Measurements from ENCODE around the gene IER2. TPM values are rescaled to one million over a fixed set of nuclear protein-coding genes. Genes with fewer than 3 reads are reported as not detected.
"Not testable (repeated sequence)": the region's sequence is repeated elsewhere in the genome, so short reads cannot be mapped to it uniquely, and the experiment has no call there.

The IER2 gene
- polyA plus RNA-seq, 4 donors, result 50.6 to 480 (median 68.7) TPM

GRCh38 chr19:13189600-13189999 lies 39.4 kb downstream of the IER2 start:
- DNase-seq (ENCODE audit: low read depth in 4 of 4, low spot score in 3 of 4), result no peak

DNA sequence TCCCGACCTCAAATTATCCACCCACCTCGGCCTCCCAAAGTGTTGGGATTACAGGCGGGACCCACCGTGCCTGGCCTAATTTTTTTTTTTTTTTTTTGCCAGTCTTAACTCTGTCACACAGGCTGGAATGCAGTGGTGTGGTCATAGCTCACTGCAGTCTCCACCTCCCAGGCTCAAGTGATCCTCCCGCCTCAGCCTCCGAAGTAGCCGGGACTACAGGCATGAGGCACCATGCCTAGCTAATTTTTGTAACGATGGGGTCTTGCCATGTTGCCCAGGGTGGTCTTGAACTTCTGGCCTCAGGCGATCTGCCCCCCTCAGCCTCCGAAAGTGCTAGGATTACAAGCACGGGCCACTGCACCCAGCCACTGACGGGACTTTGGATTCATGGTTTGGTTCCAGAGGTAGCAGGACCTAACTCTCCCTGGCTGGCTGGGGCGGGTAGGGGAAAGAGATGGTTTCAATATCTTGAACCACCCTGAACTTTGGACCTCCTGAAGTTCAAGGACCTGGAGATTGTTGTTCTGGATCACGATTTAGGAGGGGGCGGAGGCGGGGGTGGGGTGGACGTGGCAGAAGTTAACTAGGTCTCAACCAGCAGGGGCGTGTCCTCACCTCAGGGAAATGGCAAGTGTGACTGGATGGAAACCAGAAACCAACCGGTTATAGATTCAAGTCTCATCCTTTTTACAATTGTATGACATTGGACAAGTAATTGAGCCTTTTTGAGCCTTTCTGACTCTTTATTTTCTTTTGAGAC lies 40.8 kb downstream of the IER2 start:
- DNase-seq (ENCODE audit: low read depth in 4 of 4, low spot score in 3 of 4), result no peak

- no peak for DNase-seq (ENCODE audit: low read depth in 4 of 4, low spot score in 3 of 4)
Observed at GRCh38 chr19:13195678-13196077, 45.5 kb downstream of the IER2 start.

DNA sequence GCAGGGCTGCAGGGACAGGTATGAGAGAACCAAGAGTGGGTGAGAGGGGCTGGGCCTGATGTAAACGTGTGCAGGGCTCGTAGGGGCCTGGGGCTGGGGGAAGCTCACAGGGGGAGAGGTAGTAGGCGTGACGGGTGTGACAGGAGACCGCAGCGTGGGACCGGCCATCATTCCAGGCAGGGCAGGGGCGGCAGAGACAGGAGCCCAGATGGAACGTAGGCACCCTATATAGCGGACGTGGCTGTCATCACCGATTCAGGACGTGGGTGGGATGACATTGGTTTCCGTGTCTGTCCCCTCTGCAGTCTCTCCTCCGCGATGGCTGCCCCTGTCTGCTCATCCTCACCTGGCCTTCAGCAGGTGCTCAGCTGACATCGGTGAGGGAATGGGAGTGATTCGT lies 48.4 kb downstream of the IER2 start:
- no peak for DNase-seq (ENCODE audit: low read depth in 4 of 4, low spot score in 3 of 4)

DNA sequence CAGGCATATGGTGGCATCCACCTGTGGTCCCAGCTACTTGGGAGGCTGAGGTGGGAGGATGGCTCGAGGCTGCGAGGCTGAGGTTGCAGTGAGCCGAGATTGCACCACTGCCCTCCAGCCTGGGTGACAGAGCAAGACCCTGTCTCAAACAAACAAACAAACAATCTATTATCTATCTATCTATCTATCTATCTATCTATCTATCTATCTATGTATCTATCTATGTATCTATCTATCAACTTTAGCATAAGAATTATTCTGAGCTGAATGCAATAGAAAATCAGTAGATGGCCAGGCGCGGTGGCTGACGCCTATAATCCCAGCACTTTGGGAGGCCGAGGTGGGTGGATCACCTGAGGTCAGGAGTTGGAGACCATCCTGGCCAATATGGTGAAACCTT lies 51.9 kb downstream of the IER2 start:
- DNase-seq (ENCODE audit: low read depth in 4 of 4, low spot score in 3 of 4), result not testable (repeated sequence)

Other genes starting within 250 kb of the IER2 start
- 1 to 10 TPM; 2.0 to 5.4 (median 2.7) TPM for gene SYCE2, start 231.1 kb upstream of the IER2 start, polyA plus RNA-seq (ENCODE audit: insufficient read length in 4 of 4)
- gene FARSA, start 216.7 kb upstream of the IER2 start, polyA plus RNA-seq (ENCODE audit: insufficient read length in 4 of 4), result 10 to 100 TPM; 32.3 to 59.0 (median 45.4) TPM
- gene CALR, start 211.8 kb upstream of the IER2 start, polyA plus RNA-seq (ENCODE audit: insufficient read length in 4 of 4), result 100 to 1,000 TPM; 715 to 943 (median 905) TPM
- gene RAD23A, start 204.5 kb upstream of the IER2 start, polyA plus RNA-seq (ENCODE audit: insufficient read length in 4 of 4), result 10 to 100 TPM; 68.2 to 96.0 (median 74.4) TPM
- 10 to 100 TPM; 23.2 to 46.5 (median 28.4) TPM for gene GADD45GIP1, start 193.2 kb upstream of the IER2 start, polyA plus RNA-seq (ENCODE audit: insufficient read length in 4 of 4)
- gene DAND5, start 180.8 kb upstream of the IER2 start, polyA plus RNA-seq (ENCODE audit: insufficient read length in 4 of 4), result under 1 TPM in 2 of 4 donors, not detected in 2; 0.08 to 0.10 TPM
- 100 to 1,000 TPM in 1 of 4 donors, 10 to 100 TPM in 3; 18.9 to 130 (median 23.3) TPM for gene NFIX, start 154.9 kb upstream of the IER2 start, polyA plus RNA-seq (ENCODE audit: insufficient read length in 4 of 4)
- gene LYL1, start 47.6 kb upstream of the IER2 start, polyA plus RNA-seq (ENCODE audit: insufficient read length in 4 of 4), result 1 to 10 TPM; 3.5 to 8.1 (median 5.3) TPM
- gene TRMT1, start 33.7 kb upstream of the IER2 start, polyA plus RNA-seq (ENCODE audit: insufficient read length in 4 of 4), result 10 to 100 TPM; 26.0 to 44.9 (median 35.0) TPM
- gene NACC1, start 32.1 kb upstream of the IER2 start, polyA plus RNA-seq (ENCODE audit: insufficient read length in 4 of 4), result 10 to 100 TPM; 12.7 to 33.2 (median 22.0) TPM
- gene STX10, start within 50 bp of the IER2 start, polyA plus RNA-seq (ENCODE audit: insufficient read length in 4 of 4), result 10 to 100 TPM; 55.8 to 71.7 (median 57.1) TPM

Data from left renal pelvis (tissue), 4 donors.